ENCODE results near the gene PXMP2.

Gene PXMP2

GRCh38 chr12:132660052-132660451 is 27.3 kb upstream of the PXMP2 start:
- DNase-seq (ENCODE audit: low read depth in 2 of 2) = no peak

GRCh38 chr12:132660996-132661395 is 26.4 kb upstream of the PXMP2 start:
- DNase-seq (ENCODE audit: low read depth in 2 of 2) = no peak

- no peak for DNase-seq (ENCODE audit: low read depth in 2 of 2)
Measured at GRCh38 chr12:132661972-132662371, 25.4 kb upstream of the PXMP2 start.

- no peak for DNase-seq (ENCODE audit: low read depth in 2 of 2)
Measured at GRCh38 chr12:132662901-132663755, 24.3 kb upstream of the PXMP2 start.

GRCh38 chr12:132664206-132665148 is 22.9 kb upstream of the PXMP2 start:
- no peak for DNase-seq (ENCODE audit: low read depth in 2 of 2)

GRCh38 chr12:132665149-132665491 is 22.3 kb upstream of the PXMP2 start:
- no peak for DNase-seq (ENCODE audit: low read depth in 2 of 2)

GRCh38 chr12:132665794-132666193 is 21.6 kb upstream of the PXMP2 start:
- DNase-seq (ENCODE audit: low read depth in 2 of 2) = no peak

- DNase-seq (ENCODE audit: low read depth in 2 of 2) = no peak
Measured at GRCh38 chr12:132668191-132669088, 18.9 kb upstream of the PXMP2 start.

GRCh38 chr12:132669166-132669879 is 18.1 kb upstream of the PXMP2 start:
- no peak for DNase-seq (ENCODE audit: low read depth in 2 of 2)

- DNase-seq (ENCODE audit: low read depth in 2 of 2) = no peak
Measured at GRCh38 chr12:132672116-132672515, 15.3 kb upstream of the PXMP2 start.

GRCh38 chr12:132672678-132673077 is 14.7 kb upstream of the PXMP2 start:
- DNase-seq (ENCODE audit: low read depth in 2 of 2) = no peak

GRCh38 chr12:132673288-132674179 is 13.9 kb upstream of the PXMP2 start:
- no peak for DNase-seq (ENCODE audit: low read depth in 2 of 2)

GRCh38 chr12:132674561-132674960 is 12.8 kb upstream of the PXMP2 start:
- DNase-seq (ENCODE audit: low read depth in 2 of 2) = no peak

- no peak for DNase-seq (ENCODE audit: low read depth in 2 of 2)
Measured at GRCh38 chr12:132675757-132676432, 11.5 kb upstream of the PXMP2 start.

- DNase-seq (ENCODE audit: low read depth in 2 of 2) = no peak
Measured at GRCh38 chr12:132677492-132677891, 9.9 kb upstream of the PXMP2 start.

- no peak for DNase-seq (ENCODE audit: low read depth in 2 of 2)
Measured at GRCh38 chr12:132685400-132685799, 2.0 kb upstream of the PXMP2 start.

GRCh38 chr12:132686825-132687210 is 569 bp upstream of the PXMP2 start:
- no peak for DNase-seq (ENCODE audit: low read depth in 2 of 2)

- DNase-seq (ENCODE audit: low read depth in 2 of 2) = no peak
Measured at GRCh38 chr12:132689227-132689626, 1.8 kb downstream of the PXMP2 start.

- DNase-seq (ENCODE audit: low read depth in 2 of 2) = no peak
Measured at GRCh38 chr12:132690112-132690511, 2.7 kb downstream of the PXMP2 start.
